ENCODE results near the gene HOXD10.

- TF ChIP-seq, protein P1, sequence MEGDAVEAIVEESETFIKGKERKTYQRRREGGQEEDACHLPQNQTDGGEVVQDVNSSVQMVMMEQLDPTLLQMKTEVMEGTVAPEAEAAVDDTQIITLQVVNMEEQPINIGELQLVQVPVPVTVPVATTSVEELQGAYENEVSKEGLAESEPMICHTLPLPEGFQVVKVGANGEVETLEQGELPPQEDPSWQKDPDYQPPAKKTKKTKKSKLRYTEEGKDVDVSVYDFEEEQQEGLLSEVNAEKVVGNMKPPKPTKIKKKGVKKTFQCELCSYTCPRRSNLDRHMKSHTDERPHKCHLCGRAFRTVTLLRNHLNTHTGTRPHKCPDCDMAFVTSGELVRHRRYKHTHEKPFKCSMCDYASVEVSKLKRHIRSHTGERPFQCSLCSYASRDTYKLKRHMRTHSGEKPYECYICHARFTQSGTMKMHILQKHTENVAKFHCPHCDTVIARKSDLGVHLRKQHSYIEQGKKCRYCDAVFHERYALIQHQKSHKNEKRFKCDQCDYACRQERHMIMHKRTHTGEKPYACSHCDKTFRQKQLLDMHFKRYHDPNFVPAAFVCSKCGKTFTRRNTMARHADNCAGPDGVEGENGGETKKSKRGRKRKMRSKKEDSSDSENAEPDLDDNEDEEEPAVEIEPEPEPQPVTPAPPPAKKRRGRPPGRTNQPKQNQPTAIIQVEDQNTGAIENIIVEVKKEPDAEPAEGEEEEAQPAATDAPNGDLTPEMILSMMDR (IDR thresholded peaks at IDR 0.05; ENCODE audit: low read length) = no peak
- TF ChIP-seq EZH2 (optimal IDR thresholded peaks at IDR 0.05; ENCODE audit: low read depth, low read length) = no peak
Measured at GRCh38 chr2:176158186-176158591, 41.6 kb downstream of the HOXD10 start.
